22Rv1 (cell line): ENCODE measurements around the gene TOP1.

Experiments
- H3K27ac ChIP-seq: fragments of 450-650 bp; 2 replicates; pipeline ENCODE4 v1.5.1; 2017
- ZFX ChIP-seq: fragments of 450-650 bp; IDR thresholded peaks from 2 replicates; pipeline ENCODE4 v1.6.1; 2017; ENCODE audit warnings: antibody characterized with exemption, borderline replicate concordance
- TF ChIP-seq, protein P1 (sequence below): fragments of 450-650 bp; IDR thresholded peaks from 2 replicates; pipeline ENCODE4 v1.5.1; 2017; ENCODE audit warnings: mild to moderate bottlenecking

TOP1 gene

DNA sequence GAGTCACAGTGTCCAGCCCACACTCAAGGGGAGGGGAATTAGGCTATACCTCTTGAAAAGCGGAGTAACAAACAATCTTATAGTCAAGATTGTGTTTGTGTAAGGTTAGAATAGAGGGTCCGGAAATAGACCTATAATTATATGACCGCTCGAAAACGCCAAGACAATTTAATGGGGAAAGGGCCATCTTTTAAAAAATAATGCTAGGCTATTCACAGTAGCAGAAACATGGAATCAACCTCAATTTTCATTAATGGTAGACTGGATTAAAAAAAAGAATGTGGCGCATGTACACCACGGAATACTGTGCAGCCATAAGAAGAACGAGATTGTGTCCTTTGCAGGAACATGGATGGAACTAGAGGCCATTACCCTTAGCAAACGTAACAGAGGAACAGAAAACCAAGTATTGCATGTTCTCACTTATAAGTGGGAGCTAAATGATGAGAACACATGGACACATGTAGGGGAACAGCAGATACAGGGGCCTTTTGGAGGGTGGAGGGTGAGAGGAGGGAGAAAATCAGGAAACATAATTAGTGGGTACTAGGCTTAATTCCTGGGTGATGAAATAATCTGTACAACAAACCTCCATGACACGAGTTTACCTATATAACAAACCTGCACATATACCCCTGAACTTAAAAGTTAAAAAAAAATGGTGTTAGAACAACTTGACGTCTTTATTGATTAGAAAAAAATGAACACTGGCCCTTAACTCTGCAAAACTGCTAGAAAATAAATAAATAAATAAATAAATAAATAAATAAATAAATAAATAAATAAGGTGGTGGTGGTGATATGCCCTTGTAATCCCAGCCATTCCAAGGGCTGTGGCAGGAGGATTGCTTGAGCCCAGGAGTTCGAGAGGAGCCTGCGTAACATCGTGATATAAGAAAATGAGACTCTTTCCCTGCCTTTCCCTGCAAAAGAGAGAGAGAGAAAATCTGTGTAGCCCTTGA, 30.3 kb downstream of the TOP1 start:
- H3K27ac ChIP-seq: no peak overlapping the region
- TF ChIP-seq, protein P1, sequence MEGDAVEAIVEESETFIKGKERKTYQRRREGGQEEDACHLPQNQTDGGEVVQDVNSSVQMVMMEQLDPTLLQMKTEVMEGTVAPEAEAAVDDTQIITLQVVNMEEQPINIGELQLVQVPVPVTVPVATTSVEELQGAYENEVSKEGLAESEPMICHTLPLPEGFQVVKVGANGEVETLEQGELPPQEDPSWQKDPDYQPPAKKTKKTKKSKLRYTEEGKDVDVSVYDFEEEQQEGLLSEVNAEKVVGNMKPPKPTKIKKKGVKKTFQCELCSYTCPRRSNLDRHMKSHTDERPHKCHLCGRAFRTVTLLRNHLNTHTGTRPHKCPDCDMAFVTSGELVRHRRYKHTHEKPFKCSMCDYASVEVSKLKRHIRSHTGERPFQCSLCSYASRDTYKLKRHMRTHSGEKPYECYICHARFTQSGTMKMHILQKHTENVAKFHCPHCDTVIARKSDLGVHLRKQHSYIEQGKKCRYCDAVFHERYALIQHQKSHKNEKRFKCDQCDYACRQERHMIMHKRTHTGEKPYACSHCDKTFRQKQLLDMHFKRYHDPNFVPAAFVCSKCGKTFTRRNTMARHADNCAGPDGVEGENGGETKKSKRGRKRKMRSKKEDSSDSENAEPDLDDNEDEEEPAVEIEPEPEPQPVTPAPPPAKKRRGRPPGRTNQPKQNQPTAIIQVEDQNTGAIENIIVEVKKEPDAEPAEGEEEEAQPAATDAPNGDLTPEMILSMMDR: no peak
- TF ChIP-seq ZFX: no peak

DNA sequence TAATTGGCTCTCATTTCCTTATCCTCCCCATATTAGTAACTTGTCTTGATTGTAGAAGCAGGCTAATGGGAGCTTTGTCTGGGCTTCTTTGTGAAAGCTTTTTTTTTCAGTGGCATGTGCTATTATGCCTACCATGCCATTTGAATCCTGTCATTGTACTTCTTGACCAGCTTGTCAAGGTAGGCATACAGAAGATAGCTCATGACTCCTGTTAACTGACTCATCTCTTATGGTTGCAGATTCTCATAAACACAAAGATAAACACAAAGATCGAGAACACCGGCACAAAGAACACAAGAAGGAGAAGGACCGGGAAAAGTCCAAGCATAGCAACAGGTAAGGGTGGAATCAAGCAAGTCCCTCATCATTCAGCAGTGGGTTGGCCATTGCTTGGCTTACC, 32.5 kb downstream of the TOP1 start:
- TF ChIP-seq ZFX: no peak
- TF ChIP-seq, protein P1: no peak
- no peak overlapping the region for H3K27ac ChIP-seq

DNA sequence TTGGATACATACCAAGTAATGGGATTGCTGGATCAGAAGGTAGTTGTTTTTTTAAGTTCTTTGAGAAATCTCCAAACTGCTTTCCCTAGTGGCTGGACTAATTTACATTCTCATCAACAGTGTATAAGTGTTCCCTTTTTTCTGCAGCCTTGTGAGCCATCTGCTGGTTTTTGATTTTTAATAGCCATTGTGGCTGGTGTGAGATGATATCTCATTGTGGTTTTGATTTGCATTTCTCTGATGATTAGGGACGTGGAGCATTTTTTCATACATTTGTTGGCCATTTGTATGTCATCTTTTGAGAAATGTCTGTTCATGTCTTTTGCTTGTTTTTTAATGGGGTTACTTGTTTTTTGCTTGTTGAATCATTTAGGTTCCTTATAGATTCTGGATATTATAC, 34.8 kb downstream of the TOP1 start:
- TF ChIP-seq ZFX: no peak
- TF ChIP-seq, protein P1: no peak
- H3K27ac ChIP-seq: no peak overlapping the region

DNA sequence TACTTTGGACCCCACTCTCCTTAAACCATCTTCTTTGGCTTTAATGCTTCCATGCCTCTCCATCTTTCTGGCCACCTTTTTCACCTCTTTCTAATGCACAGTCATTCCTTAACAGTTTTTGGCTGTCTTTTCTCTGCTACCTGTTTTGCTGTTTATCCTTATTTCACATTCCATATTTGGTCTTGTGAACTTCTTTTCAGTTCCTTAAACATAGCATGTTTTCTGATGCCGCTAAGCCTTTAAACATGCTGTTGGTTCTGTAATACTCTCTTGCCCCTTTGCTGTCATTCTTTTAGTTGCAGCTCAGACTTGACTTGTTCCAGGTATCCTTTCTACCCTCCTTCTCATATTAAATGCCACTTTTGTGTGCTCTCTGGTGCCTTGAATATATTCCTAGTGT, 35.8 kb downstream of the TOP1 start:
- TF ChIP-seq ZFX: no peak
- TF ChIP-seq, protein P1: no peak
- H3K27ac ChIP-seq: no peak overlapping the region

DNA sequence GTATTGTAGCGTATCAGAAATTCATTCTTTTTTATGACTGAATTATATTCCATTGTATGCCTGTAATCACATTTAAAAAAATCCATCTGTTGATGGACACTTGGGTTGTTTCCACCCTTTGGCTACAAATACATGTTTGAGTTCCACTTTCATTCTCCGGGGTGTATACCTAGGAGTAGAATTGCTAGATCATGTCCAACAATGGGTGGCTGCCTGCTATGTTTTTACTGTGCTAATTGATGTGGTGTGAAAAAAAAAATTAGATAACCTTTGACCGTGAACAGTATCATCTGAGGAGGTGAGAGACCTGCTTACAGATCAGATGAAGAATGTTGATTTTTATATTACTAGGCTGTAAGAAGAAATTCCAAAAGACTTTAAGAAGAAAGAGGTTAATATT, 37.1 kb downstream of the TOP1 start:
- no peak overlapping the region for H3K27ac ChIP-seq
- TF ChIP-seq, protein P1: no peak
- no peak for TF ChIP-seq ZFX

DNA sequence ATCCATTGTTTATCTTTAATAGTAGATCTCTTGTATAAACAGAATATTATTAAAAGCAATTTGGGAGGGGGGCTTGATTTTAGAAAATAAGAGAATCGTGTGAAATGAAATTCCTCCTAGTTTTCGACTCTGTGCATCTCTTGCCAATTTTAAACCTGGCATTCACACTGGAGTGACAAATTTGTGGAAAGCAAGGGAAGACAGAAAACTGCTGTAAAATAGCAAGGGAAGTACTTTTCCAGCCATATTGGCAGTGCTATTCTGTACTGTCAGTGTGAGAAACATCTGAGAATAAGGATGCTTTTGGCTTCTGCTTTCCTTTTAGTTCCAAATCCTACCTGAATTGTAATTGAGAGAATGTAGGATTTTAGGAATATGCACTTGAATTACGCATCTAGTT, 40.2 kb downstream of the TOP1 start:
- TF ChIP-seq, protein P1: no peak
- TF ChIP-seq ZFX: no peak
- no peak overlapping the region for H3K27ac ChIP-seq

DNA sequence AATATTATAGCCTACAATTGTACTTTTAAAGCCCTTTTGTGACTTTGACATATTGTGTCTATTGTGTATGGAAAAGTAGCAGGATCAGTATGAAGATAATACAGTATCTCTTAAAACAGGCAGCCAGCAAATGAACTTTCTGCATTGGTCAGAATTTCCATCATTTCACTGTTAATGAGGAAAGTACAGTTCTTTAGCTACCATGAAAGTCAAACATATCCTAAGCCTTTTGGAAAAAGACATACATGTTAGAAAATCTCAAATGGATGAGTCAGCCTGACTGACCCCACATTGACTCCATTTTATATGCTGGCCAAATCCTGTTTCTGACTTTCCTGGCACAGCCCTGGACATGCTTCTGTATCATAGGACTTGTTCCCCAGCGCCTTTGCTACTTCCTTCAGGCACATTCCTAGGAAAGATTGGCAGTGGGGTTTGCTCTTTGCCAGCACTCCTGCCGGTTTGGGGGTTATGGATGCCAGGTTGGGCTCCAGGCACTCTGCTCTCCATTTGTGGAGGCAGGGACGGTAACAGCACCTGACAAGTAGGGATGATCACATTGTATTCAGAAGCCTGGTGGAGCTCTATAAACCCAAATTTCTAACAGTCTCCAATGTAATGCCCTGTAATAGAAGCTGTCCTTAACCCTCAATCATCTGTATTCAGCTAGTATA, 43.7 kb downstream of the TOP1 start:
- TF ChIP-seq ZFX: no peak
- TF ChIP-seq, protein P1: no peak
- no peak overlapping the region for H3K27ac ChIP-seq
